ENCODE measurements around the gene NFIA.

NFIA gene

DNA sequence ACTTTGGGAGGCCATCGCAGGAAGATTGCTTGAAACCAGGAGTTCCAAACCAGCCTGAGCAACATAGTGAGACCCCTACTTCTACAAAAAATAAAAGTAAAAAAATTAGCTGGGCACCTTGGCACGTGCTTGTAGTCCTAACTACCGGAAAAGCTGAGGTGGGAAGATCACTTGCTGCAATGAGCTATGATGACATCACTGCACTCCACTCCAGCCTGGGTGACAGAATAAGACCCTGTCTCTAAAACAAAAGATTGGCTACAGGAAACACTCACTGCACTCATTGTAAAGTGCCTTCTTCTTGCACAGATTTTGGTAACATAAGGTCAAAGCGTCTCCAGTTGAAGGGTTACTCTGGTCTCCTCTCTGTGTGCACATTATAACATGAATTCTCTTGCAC is 336.8 kb downstream of the NFIA start:
- in situ Hi-C loops (cut with HindIII; ENCODE audit: low sequenced_read_pairs), result no loop called here

DNA sequence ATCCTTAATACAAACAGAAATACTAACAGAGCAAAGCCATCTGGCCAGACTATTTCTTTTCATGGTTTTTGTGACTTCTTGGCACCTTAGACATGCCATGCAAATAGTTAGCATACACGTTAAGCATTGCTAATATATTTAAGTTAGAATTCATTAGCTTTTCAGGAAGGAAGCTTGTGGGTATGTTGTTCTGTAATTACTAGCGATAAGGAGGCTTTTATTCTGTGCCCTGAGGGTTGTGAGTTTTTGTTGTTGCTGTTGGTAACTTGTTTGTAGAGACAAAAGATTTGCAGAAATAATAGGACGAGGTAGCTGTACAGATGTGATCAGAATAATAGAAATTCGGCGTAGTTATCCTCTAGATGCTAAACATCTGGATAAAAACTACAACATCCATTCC is 337.3 kb downstream of the NFIA start:
- in situ Hi-C loops (cut with HindIII; ENCODE audit: low sequenced_read_pairs), result no loop called here

DNA sequence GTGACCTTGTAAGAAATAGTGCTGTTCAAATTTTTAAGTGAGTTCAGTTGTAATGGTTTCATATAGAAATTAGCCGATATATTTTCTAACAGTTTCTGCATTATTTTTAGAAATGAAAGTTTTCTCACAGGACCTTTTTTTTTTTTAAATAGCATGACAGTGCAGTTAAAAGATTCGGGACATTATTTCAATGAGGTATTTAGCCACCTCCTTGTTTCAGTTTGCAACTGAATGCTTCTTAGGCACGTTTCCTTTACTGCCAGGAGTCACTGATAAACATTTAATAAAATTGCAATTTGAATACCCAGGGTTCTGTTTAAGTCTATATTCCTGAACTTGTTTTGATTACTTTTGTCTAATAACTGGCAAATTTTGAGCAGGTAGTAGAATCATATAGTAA is 337.9 kb downstream of the NFIA start:
- in situ Hi-C loops (cut with HindIII; ENCODE audit: low sequenced_read_pairs), result no loop called here

DNA sequence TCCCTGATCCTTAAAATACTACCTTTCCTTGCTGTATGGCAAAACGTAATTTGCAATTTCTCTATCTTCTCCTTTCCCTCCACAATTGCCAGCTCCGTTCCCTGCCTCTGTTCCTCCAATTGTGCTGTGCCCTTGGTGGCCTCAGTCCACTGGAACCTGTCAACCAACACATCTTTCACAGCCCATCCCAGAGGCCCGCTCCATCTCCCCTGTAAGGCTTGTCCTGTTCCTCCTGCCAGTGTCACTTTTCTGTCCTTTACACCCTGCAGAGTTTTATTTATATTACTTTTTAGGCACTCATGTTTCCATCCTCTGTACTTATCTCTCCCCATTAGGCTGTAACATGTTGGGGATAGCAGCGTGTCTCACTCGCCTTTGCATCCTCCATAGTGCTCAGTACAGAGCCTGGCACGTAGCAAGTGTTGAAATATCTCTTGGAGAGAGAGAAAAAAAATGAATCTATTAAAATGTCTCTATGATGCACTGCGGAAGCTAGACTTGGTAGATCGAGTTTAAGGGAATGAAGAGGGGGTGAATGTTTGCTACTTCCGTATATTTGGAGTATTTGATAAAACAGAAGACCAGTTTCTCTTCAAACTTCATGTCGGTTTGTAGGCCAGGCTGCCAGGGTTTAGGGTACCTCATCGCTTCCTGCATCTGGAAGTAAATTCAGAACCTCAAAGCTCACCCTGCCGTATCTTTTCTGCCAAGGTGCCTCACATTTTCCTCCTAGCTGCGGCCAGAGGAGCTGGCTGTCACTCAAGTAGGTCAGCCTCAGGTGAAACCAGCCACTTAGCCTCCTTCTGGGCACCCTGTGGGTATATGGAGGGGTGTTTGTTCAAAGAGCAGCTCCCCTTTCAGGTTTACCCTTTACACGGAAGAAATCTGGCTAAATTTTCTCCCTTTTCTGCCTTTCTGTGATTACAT is 338.8 kb downstream of the NFIA start:
- in situ Hi-C loops (cut with HindIII; ENCODE audit: low sequenced_read_pairs), result no loop called here

DNA sequence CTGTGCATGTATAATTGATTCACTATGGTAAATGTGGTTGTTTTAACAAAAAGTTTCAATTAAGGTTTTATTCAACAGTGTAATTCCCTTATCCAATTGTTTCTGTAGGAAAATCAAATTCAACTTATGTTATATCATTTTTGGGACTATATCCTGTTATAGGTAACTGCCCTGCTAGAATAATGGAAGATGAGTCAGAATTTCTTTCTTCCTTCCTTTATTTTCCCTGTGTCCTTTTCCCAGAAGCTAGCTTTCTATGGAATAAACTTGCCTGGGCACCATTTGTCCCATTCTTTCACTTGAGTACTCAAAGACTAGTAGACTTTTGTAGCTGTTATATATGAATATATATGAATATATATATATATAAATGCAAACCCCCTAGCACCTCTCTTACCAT is 341.3 kb downstream of the NFIA start:
- in situ Hi-C loops (cut with HindIII; ENCODE audit: low sequenced_read_pairs), result no loop called here

DNA sequence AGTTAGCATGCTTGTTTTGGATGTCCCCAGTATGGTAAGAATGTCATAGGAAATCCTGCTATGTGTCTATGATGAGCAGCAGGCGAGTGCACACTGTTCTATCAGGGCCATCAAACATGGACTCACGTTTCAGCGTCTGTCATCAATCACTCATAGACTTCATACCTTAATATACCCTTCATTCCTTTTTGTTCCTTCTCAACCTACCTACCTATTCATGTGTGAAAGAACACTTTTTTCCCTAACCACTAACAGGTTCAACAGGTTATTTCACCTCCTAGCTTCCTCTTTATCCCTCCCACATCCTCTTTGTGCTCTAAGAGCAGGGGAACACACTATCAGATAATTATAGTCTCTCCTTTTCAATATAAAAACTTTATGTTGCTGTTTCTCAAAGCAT is 342.0 kb downstream of the NFIA start:
- in situ Hi-C loops (cut with HindIII; ENCODE audit: low sequenced_read_pairs), result no loop called here

DNA sequence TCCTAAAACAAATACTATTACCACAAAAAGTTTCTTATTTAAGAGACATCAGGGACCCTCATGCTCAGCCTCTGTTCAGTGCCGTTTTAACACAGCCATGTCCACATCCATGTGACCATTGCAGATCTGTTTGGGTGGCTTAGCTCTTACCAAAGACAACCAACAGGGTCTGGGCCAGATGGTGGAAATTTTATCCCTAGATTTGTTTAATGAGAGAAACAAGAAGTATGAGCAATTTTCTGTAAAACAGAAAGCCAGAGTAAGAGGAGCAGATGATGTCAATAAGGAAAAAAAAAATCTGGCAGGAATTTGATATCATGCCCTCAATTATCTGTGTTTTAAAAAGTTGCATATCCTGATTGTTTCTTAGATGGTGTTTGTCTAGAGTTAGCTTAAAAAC is 342.7 kb downstream of the NFIA start:
- in situ Hi-C loops (cut with HindIII; ENCODE audit: low sequenced_read_pairs), result no loop called here

DNA sequence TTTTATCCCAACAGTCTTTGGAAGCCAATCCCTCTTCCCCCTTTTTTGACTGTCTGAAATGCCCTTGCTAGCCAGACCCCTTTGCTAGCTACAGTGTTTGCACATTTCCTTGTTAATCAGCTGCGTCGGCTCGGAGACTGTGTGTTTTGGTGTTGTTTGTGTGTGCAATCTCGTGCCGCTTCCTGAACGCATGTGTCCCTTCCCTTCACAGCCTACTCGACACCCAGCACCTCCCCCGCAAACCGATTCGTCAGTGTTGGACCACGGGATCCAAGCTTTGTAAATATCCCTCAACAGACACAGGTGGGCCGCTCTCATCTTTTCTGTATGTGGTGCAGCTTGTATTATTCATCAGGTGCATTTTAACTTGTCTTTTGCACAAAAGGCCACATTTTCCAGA is 343.9 kb downstream of the NFIA start:
- in situ Hi-C loops (cut with HindIII; ENCODE audit: low sequenced_read_pairs), result no loop called here

DNA sequence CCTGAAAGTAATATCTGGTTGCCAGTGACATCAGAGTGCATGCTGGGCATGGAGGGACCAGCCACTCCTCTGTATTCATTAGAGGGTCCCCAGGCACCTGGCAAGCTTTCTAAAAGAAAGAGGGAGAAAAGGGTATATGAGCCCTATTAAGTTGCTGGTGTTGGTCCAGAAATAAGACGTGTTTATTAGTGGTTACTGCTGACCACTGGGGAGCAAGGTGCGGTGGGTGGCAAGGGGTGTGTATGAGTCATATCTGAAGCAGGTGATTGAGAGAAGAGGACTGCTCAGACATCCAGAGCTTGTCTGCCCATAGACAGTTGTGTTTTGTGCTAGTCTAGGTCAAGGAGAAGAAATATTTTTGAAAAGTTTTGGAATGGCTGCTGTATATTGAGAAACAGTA is 344.5 kb downstream of the NFIA start:
- in situ Hi-C loops (cut with HindIII; ENCODE audit: low sequenced_read_pairs), result no loop called here

DNA sequence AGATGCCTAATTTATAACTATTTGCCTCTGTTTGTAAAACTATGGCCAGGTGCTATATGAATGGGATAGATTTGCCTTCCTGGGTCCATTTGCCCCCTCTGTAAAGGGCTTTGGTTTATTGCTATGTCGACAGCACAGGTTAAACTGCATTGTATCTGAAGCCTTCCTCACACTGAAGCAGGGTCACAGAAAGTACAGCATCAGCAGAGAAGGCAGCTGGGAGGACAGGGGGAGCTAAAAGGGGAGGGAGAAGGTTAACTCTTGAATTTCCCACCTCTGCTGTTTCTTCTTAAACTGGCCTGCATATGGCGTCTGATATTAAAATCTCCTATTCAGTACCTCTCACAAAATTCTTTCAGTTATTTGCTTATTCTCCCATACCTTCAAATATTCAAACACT is 345.1 kb downstream of the NFIA start:
- in situ Hi-C loops (cut with HindIII; ENCODE audit: low sequenced_read_pairs), result no loop called here

DNA sequence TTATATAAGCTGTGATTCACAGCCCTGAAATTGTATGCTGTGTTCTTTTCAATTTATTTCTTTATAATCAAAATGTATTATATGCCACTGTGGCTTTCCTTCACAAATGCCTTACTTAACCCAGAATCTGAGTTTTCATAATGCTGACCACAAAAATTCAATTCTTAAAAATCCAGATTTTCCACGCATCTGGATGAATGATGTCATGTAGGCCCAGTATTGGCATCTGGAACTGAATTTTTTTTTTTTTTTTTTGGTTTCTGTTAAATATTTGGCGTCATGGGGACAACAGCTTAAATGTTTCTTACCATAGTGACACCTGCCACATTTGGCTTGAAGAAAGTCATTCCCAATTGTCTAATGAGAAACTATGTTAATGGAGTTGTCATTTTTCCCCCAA is 345.8 kb downstream of the NFIA start:
- in situ Hi-C loops (cut with HindIII; ENCODE audit: low sequenced_read_pairs), result no loop called here

DNA sequence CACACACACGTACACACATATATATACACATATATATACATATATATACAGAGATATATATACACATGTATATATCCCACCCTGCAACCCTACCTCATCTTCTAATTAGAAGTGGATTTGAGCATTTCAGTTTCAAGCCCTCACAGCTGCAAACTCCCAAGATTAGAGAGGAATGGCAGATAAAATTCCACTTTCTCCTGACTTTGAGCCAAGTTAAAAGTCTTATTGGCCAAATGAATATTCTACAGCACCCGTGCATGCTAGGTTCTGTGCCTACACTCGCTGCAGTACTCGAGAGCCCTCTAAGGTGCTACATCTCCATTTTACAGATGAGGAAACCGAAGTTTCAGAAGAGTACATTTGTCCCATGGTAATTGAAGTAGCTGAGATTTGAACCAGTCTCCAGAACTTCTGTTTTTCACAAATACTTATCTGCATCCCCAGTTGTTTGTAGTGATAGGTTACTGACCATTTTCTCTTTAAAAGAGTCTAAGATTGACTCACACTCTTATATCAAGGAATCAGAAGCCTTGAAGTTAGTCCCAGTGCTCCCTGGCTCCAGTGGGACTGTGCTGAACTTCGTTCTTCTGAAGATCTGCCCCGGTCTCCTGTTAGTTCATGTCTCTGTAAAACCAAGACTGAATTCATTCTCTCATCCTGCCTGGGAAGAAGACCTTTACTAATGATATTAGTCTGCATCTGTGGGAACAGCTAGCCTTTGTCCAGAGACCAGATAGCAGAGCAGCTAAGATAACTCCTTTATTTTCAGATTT is 350.4 kb downstream of the NFIA start:
- in situ Hi-C loops (cut with HindIII; ENCODE audit: low sequenced_read_pairs), result no loop called here

DNA sequence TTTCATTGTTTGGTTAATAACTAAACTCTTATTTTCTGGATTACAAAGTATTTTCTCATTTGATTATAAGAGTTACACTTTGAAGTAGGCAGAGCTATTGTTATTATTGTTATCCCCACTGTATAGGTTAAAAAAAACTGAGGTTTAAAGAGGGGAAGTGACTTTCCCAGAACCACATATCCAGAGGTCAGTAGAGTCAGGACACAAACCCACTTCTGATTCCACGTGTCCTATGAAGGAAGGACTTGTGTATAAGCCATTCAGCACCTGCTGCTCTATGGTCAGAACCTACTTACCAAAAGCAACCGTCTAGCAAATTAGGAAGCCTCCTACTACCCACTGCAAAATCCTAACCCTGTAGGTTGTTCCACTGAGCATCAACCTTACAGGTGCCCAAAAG is 351.3 kb downstream of the NFIA start:
- in situ Hi-C loops (cut with HindIII; ENCODE audit: low sequenced_read_pairs), result no loop called here

DNA sequence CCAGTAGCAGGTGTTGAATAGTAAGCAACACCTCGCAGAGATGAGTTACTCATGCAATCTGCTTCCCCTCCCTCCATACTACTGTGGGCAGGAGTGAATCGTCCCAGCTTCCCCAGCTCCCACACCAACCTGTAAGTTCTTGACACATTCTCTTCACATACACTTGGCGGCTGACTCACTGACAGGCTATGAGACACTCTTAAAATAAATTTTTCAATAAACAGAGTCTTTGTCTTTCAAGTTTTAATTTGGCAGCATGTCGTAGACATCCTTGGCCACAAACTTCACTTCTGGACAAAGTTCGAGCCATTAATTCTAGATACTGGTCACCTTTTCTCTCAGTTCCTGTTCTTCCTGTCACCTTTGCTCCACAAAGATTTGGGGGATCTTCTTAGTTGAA is 351.9 kb downstream of the NFIA start:
- in situ Hi-C loops (cut with HindIII; ENCODE audit: low sequenced_read_pairs), result no loop called here

DNA sequence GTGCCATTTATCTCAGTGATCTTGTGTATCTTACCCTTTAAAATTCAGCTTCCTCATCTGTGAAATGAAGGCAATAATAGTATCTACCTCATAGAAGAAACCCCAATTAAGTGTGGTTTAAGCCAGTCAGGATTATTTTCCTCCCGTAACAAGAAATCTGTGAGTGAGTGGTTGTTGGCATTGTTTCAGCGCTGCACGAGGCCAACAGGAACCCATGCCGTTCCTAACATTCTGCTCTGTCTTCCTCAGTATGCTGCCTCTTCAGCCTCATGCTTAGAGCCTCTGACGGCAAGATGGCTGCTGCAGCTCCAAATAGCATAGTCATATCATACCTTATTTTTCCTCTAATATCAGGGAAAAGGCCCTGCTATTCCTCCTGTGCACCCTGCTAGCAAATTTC is 352.9 kb downstream of the NFIA start:
- in situ Hi-C loops (cut with HindIII; ENCODE audit: low sequenced_read_pairs), result no loop called here

DNA sequence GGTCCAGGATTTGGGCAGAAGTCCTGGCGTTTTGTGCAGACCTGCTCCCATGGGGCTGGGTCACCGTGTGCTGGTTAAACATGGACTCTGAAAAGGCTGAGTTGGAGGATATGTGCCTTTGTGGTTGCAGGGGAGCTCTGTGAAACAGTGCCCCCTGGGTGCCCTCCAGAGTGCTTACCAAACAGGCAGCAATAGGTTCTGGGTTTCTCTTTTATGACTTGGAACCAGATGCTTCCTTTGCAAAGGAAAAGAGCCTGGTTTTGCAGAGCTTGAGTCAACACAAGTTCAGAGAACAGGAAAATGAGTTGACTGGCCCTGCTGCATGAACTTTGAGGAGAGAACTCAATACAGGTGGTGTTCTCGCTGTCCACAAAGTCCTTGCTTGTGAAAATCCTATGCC is 353.7 kb downstream of the NFIA start:
- in situ Hi-C loops (cut with HindIII; ENCODE audit: low sequenced_read_pairs), result no loop called here

DNA sequence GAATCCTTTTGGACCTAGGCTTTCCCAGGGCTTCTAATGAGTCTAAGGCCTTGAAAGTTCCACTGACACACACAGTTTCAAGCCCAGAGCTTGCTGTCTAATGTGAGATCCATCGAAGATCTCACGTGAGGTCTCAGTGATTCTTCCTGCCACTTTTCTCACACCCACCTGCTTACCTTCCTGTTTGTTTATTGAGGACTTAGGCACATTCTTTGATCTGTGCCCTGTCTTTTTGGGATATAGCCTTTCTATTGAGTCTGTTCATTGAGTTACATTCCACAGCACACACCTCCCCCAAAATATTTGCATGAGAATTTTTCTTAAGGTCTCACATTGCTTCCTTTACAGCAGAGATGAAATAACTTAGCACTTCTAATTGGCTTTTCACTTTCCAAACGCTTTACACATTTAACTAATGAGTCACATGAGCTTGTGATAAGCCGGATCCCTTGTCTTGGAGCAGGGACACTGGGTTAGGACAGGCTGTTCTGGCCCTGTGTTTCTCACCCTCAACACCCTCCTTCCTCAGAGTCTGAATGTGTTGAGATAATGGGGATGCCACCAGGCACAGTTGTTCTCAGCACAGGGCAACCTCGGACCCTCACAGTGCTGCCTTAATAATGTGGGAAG is 354.2 kb downstream of the NFIA start:
- in situ Hi-C loops (cut with HindIII; ENCODE audit: low sequenced_read_pairs), result no loop called here

DNA sequence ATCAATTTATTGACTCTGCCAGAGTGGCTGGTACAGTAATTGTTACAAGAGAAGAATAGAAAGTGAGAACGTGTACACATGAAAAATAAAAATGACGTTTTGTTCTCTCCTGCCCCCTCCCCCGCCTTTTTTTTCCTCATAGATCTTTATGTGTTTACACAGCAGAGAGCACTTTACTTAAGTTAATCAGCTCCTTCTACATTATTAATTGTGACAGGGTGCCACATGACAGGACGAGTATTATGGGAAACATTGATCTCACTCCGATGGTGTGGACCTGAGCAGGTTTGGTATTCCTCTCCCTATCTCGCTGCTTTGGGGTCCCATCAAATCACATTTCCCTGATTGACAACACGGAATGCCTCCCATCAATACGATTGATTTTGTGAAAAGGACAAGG is 356.9 kb downstream of the NFIA start:
- in situ Hi-C loops (cut with HindIII; ENCODE audit: low sequenced_read_pairs), result no loop called here

DNA sequence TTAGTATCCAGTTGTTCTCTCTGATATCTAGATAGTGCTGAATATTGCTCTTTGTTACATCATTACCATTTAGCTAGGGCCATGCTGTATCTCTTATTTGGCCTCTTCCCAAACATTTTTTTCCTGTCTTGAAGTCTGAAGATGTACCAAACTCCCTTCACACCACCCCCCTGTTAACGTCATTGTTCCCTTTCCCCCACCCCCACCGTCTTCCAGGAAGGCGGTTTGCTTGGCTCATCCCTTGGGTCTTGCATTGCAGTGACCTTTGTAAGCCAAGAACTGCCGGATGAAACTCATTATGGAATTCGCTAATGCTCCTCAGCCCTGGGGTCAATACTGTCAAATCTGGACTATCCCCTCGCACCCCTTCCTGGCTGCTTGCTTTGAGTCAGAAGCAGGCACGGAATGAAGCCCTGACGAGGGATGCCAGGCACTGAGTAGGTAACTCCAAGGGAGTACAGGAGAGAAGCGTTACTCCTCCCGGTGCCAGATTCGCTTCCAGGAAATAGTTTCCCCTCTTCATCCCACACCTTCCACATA is 359.4 kb downstream of the NFIA start:
- in situ Hi-C loops (cut with HindIII; ENCODE audit: low sequenced_read_pairs), result no loop called here

DNA sequence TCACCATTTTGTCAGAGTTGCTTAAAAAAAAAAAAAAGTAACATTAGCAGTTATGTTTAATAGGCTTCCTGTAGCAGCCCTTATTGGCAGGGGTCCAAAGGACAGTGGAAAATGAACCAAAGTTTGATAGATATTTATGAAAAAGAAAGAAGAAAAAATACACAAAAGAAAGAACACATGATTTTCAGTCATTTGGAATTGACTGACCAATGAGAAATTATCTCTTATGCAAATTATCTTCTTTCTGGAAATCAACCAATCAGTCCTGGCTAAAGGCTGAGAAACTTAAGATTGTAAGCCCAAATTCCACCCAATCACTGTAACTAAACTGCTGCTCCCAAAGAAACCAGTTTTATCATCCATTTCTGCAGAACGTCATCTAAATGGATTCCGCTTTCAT is 360.2 kb downstream of the NFIA start:
- in situ Hi-C loops (cut with HindIII; ENCODE audit: low sequenced_read_pairs), result no loop called here

DNA sequence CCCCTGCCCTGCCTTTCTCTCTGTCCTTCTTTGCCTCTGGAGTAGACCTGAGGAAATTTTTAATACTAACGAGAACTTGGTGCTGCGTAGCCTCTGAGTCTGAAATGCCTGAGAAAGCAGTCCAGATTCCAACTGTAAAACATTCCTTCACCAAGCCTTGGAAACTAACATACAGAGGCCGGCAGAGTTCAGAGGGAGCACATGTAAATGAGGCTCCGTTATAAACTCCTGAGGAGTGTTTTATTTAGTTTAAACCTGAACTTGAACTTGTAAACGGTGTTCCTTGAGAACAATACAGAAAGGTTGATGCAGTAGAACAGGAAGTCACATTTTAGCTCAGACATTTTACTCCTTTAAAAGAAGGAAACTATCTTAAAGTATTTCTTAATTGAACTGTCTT is 361.9 kb downstream of the NFIA start:
- in situ Hi-C loops (cut with HindIII; ENCODE audit: low sequenced_read_pairs), result no loop called here
